H9 (cell line): ENCODE measurements around the gene ZNF664. TPM values are rescaled to one million over a fixed set of nuclear protein-coding genes. Genes with fewer than 3 reads are reported as not detected.

Experiments used
- DNase-seq: peaks from one replicate; pipeline ENCODE4 v3.0.0-alpha.2; 2017
- H2AFZ ChIP-seq: one replicate; pipeline ENCODE4 v1.6.1; 2013; ENCODE audit warnings: mild to moderate bottlenecking, low read length, control low read depth, moderate library complexity
- H2AK5ac ChIP-seq: 2 replicates; pipeline ENCODE4 v1.6.1; 2013; ENCODE audit warnings: low read length, control low read depth, mixed read lengths; ENCODE audit not compliant: insufficient read length
- H2BK120ac ChIP-seq: one replicate; pipeline ENCODE4 v1.6.1; 2013; ENCODE audit warnings: low read depth, mild to moderate bottlenecking, low read length, control low read depth, inconsistent platforms; ENCODE audit not compliant: poor library complexity, severe bottlenecking
- H2BK12ac ChIP-seq: 2 replicates; pipeline ENCODE4 v1.6.1; 2013; ENCODE audit warnings: low read length, control low read depth, mixed read lengths, low read depth; ENCODE audit not compliant: insufficient read length
- H2BK15ac ChIP-seq: 2 replicates; pipeline ENCODE4 v1.6.1; 2013; ENCODE audit warnings: low read depth, low read length, control low read depth
- H2BK20ac ChIP-seq: one replicate; pipeline ENCODE4 v1.6.1; 2013; ENCODE audit warnings: low read depth, mild to moderate bottlenecking, low read length, control low read depth, inconsistent platforms; ENCODE audit not compliant: poor library complexity, severe bottlenecking
- H2BK5ac ChIP-seq: 2 replicates; pipeline ENCODE4 v1.6.1; 2013; ENCODE audit warnings: low read length, control low read depth, mixed read lengths; ENCODE audit not compliant: insufficient read length
- H3K14ac ChIP-seq: 2 replicates; pipeline ENCODE4 v1.6.1; 2013; ENCODE audit warnings: low read length, control low read depth; ENCODE audit not compliant: insufficient read depth
- H3K18ac ChIP-seq: 2 replicates; pipeline ENCODE4 v1.6.1; 2013; ENCODE audit warnings: low read depth, mild to moderate bottlenecking, mixed read lengths, low read length, control low read depth; ENCODE audit not compliant: insufficient read length
- H3K23ac ChIP-seq: 2 replicates; pipeline ENCODE4 v1.6.1; 2013; ENCODE audit warnings: low read length, control low read depth, mixed read lengths, low read depth; ENCODE audit not compliant: insufficient read length
- H3K23me2 ChIP-seq: 2 replicates; pipeline ENCODE4 v1.6.1; 2013; ENCODE audit warnings: low read depth, mild to moderate bottlenecking, mixed read lengths, low read length, control low read depth; ENCODE audit not compliant: insufficient read length, poor library complexity, severe bottlenecking
- H3K27ac ChIP-seq: 2 replicates; pipeline ENCODE4 v1.5.1; 2013; ENCODE audit warnings: low read length, control low read depth, mixed read lengths, low read depth; ENCODE audit not compliant: insufficient read length
- H3K27me3 ChIP-seq: 2 replicates; pipeline ENCODE4 v1.6.1; 2013; ENCODE audit warnings: low read length, control low read depth, inconsistent platforms; ENCODE audit not compliant: insufficient read depth
- H3K4ac ChIP-seq: 2 replicates; pipeline ENCODE4 v1.6.1; 2013; ENCODE audit warnings: low read depth, mild to moderate bottlenecking, control low read depth, inconsistent platforms, low read length, moderate library complexity
- H3K4me1 ChIP-seq: 2 replicates; pipeline ENCODE4 v1.6.1; 2013; ENCODE audit warnings: low read length, control low read depth, inconsistent platforms; ENCODE audit not compliant: insufficient read depth
- H3K4me2 ChIP-seq: 2 replicates; pipeline ENCODE4 v1.6.1; 2013; ENCODE audit warnings: low read length, control low read depth, mixed read lengths; ENCODE audit not compliant: insufficient read length, insufficient read depth
- H3K56ac ChIP-seq: 2 replicates; pipeline ENCODE4 v1.6.1; 2013; ENCODE audit warnings: low read depth, mild to moderate bottlenecking, mixed read lengths, low read length, control low read depth; ENCODE audit not compliant: insufficient read length
- H3K79me1 ChIP-seq: 2 replicates; pipeline ENCODE4 v1.6.1; 2013; ENCODE audit warnings: low read depth, mild to moderate bottlenecking, moderate library complexity, low read length, control low read depth, inconsistent platforms; ENCODE audit not compliant: insufficient read depth, poor library complexity, severe bottlenecking
- H3K79me2 ChIP-seq: 2 replicates; pipeline ENCODE4 v1.6.1; 2013; ENCODE audit warnings: low read length, control low read depth, inconsistent platforms; ENCODE audit not compliant: insufficient read depth
- H3K9ac ChIP-seq: 2 replicates; pipeline ENCODE4 v1.6.1; 2013; ENCODE audit warnings: low read length, control low read depth, mixed read lengths; ENCODE audit not compliant: insufficient read length; ENCODE audit errors: extremely low read depth
- H3K9me3 ChIP-seq: one replicate; pipeline ENCODE4 v1.6.1; 2013; ENCODE audit warnings: low read depth, low read length, inconsistent platforms; ENCODE audit not compliant: control insufficient read depth
- H3T11ph ChIP-seq: one replicate; pipeline ENCODE4 v1.6.1; 2013; ENCODE audit warnings: mild to moderate bottlenecking, low read length, control low read depth, inconsistent platforms
- H4K20me1 ChIP-seq: one replicate; pipeline ENCODE4 v1.6.1; 2013; ENCODE audit not compliant: control insufficient read depth, insufficient read length, insufficient read depth
- H4K5ac ChIP-seq: 2 replicates; pipeline ENCODE4 v1.6.1; 2013; ENCODE audit warnings: low read depth, mild to moderate bottlenecking, mixed read lengths, low read length, control low read depth; ENCODE audit not compliant: insufficient read length
- H4K8ac ChIP-seq: replicated peaks from 2 replicates; pipeline ENCODE4 v1.6.1; 2013; ENCODE audit warnings: low read length, control low read depth, mixed read lengths, low read depth; ENCODE audit not compliant: insufficient read length
- H4K91ac ChIP-seq: 2 replicates; pipeline ENCODE4 v1.6.1; 2013; ENCODE audit warnings: low read depth, mild to moderate bottlenecking, moderate library complexity, mixed read lengths, low read length, control low read depth; ENCODE audit not compliant: insufficient read length
- H3K27ac Mint-ChIP-seq, 3 experiments: 2 replicates in 2 of 3; 3 replicates in 1 of 3; pipeline ENCODE4 v1.8.0; 2020 to 2021; ENCODE audit warnings: mixed read lengths in 3 of 3, mild to moderate bottlenecking in 1 of 3, moderate library complexity in 1 of 3
- H3K27me3 Mint-ChIP-seq: 2 replicates; pipeline ENCODE4 v1.8.0; 2021; ENCODE audit warnings: low read depth, mild to moderate bottlenecking, moderate library complexity, mixed read lengths
- H3K36me3 Mint-ChIP-seq, 3 experiments: 2 replicates in 2 of 3; 3 replicates in 1 of 3; pipeline ENCODE4 v1.8.0; 2020 to 2021; ENCODE audit warnings: low read depth in 3 of 3, mixed read lengths in 3 of 3; ENCODE audit not compliant: insufficient read depth in 1 of 3
- H3K4me1 Mint-ChIP-seq, 2 experiments: 2 replicates each; pipeline ENCODE4 v1.8.0; 2020; ENCODE audit warnings: mixed read lengths in 2 of 2
- H3K4me3 Mint-ChIP-seq, 2 experiments: 2 replicates in 1 of 2; 3 replicates in 1 of 2; pipeline ENCODE4 v1.8.0; 2020 to 2021; ENCODE audit warnings: mild to moderate bottlenecking in 2 of 2, mixed read lengths in 2 of 2, moderate library complexity in 1 of 2
- H3K9me3 Mint-ChIP-seq, 2 experiments: 2 replicates in 1 of 2; 3 replicates in 1 of 2; pipeline ENCODE4 v1.8.0; 2020; ENCODE audit warnings: mild to moderate bottlenecking in 2 of 2, mixed read lengths in 2 of 2, moderate library complexity in 1 of 2
- WGBS: extraction: QIAGEN DNeasy Blood & Tissue Kit; methylation state at CpG from one replicate; pipeline ENCODE4 v1.1.7; 2013; ENCODE audit warnings: missing lambda C conversion rate, low lambda C conversion rate, mixed read lengths; ENCODE audit not compliant: insufficient read length; ENCODE audit errors: extremely low coverage; 5-methylcytosine and 5-hydroxymethylcytosine counted together
- total RNA-seq: library from RNA; stranded (reverse); gene quantifications from 2 replicates; pipeline ENCODE4 v1.2.1, GENCODE V29; 2021
- TF ChIP-seq, protein P1 (sequence below): fragments of 200-600 bp; sonication (generic); conservative IDR thresholded peaks from 3 replicates; pipeline ENCODE4 v1.8.0; 2021; ENCODE audit warnings: antibody characterized with exemption, mild to moderate bottlenecking

Gene ZNF664
- total RNA-seq, 1 experiment from 2014 or later, result 29.5 TPM

DNA sequence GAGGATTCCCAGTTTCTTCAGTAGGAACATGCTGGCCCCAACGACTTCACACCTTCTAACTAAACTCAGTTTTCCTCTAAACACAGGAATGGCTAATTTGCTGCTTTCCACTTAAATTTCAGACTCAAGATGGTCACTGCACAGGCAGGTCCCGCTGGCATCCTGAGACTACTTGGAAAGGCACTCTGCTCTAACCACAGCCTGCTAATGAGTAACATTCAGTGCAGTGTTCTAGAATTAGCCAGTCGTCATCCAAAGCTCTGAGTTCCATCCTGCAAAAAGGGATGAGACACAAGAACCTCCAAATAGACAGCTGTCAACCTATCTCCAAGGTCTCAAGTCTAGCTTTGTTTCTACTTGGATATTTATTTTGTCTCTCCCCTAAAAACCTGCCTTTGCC is 6.4 kb upstream of the ZNF664 start:
- peaks cover 100% of the 10 kb centered on the region for H3K27me3 Mint-ChIP-seq
- Histone ChIP-seq H3K9ac (no peak overlapping the region), H3K56ac (no peak overlapping the region), H3K23ac (no peak overlapping the region), H3K23me2 (no peaks in the 10 kb centered on the region), H3K9me3 (no peaks in the 10 kb centered on the region), H3K27ac (no peak overlapping the region), H2AFZ (no peak overlapping the region), H4K91ac (no peak overlapping the region), H3K27me3 (peaks cover 80% of the 10 kb centered on the region), H2AK5ac (no peak overlapping the region), H2BK5ac (no peak overlapping the region), H4K8ac (no peak overlapping the region), H3K14ac (no peak overlapping the region), H2BK15ac (no peak overlapping the region), H3K4ac (no peak overlapping the region), H4K20me1 (no peaks in the 10 kb centered on the region), H3K79me2 (no peaks in the 10 kb centered on the region), H3K18ac (no peak overlapping the region), H3K79me1 (no peaks in the 10 kb centered on the region), H3T11ph (no peak overlapping the region), H4K5ac (no peak overlapping the region), H3K4me2 (no peak overlapping the region), H3K4me1 (no peaks in the 10 kb centered on the region), H2BK20ac (no peak overlapping the region), H2BK120ac (no peak overlapping the region), H2BK12ac (no peak overlapping the region)
- no peak for DNase-seq
- TF ChIP-seq, protein P1, sequence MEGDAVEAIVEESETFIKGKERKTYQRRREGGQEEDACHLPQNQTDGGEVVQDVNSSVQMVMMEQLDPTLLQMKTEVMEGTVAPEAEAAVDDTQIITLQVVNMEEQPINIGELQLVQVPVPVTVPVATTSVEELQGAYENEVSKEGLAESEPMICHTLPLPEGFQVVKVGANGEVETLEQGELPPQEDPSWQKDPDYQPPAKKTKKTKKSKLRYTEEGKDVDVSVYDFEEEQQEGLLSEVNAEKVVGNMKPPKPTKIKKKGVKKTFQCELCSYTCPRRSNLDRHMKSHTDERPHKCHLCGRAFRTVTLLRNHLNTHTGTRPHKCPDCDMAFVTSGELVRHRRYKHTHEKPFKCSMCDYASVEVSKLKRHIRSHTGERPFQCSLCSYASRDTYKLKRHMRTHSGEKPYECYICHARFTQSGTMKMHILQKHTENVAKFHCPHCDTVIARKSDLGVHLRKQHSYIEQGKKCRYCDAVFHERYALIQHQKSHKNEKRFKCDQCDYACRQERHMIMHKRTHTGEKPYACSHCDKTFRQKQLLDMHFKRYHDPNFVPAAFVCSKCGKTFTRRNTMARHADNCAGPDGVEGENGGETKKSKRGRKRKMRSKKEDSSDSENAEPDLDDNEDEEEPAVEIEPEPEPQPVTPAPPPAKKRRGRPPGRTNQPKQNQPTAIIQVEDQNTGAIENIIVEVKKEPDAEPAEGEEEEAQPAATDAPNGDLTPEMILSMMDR, result no peak
- peaks cover 2 to 3% of the 10 kb centered on the region in 2 experiments; a peak in 2 of 4 replicates for H3K4me1 Mint-ChIP-seq
- no peak overlapping the region for H3K4me3 Mint-ChIP-seq
- no CpG with 5 or more reads among the region's 3 CpGs for WGBS
- no peaks in the 10 kb centered on the region; a peak in 2 of 7 replicates for H3K36me3 Mint-ChIP-seq
- H3K27ac Mint-ChIP-seq, result no peak overlapping the region
- H3K9me3 Mint-ChIP-seq, result no peaks in the 10 kb centered on the region
